ENCODE results near the gene SSBP4. TPM values are rescaled to one million over a fixed set of nuclear protein-coding genes. Genes with fewer than 3 reads are reported as not detected.

SSBP4 gene
- polyA plus RNA-seq (2011; rRNA removed) = 5.4 and 6.9 TPM in 2 replicates
- polyA plus RNA-seq (2012; cell fraction: cytosol; rRNA removed) = 28.5 and 47.8 TPM in 2 replicates
- 69.4 and 124 TPM in 2 replicates for polyA plus RNA-seq (2012; cell fraction: nucleus; rRNA removed)
- 37.8 to 43.2 TPM (median 41.5 TPM) in 3 replicates for polyA plus RNA-seq (2017; fragmentation: RNase III; extraction: RNeasy Plus Mini Kit Qiagen cat#74134 plus additional on column Dnase treatment)
- 5.0 and 10.7 TPM in 2 replicates for polyA minus RNA-seq (2011; rRNA and poly(A)+ RNA removed)

DNA sequence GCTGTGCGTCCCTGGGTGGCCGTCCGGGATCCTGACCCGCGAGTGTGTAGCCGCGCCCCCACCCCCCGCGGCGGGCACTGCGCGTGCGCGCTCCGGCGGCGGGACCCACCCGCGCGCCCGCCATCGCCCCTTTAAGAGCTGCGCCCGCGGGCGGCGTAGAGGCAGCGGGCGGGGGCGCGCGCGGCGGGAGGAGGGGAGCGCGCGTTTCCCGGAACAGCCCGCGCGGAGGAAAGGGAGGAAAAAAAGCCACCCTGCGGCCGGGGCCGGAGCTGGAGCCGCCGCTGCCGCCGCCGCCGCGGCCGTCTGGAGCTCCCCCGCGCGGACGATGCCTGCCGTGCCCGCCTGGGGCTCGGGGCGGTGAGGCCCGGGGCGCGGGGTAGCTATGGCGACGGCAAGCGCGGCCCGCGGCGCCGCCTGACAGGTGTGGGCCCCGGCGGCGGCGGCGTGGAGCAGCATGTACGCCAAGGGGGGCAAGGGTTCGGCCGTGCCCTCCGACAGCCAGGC is at the start of gene SSBP4:
Gene SSBP4, plus strand, starts transcription at position 204 of the 504 bp plus-strand sequence. Its CDS starts 251 bp downstream, at position 455.
- WGBS (ENCODE audit: missing lambda C conversion rate) = no CpG with 5 or more reads among the region's 80 CpGs
- Histone ChIP-seq H3K9me3 (no peaks in the 10 kb centered on the region), H3K4me2 (peak within 1 kb of the TSS; percentile 93), H3K27ac (peak within 1 kb of the TSS; percentile 96 to 100), H3K4me3 (peak within 1 kb of the TSS; percentile 77), H3K4me1 (peaks cover 52% of the 10 kb centered on the region)
- ChIA-PET CTCF (interaction anchor here (0.6 to 4.4 kb wide), 18 partner anchors 9 to 227 kb away, joined by 3 to 31 read pairs (median 4); partner anchors contain the start of genes LSM4 and MPV17L2), POLR2A (interaction anchor here (0.6 to 4.8 kb wide), 5 partner anchors 9 to 166 kb away, joined by 3 to 28 read pairs (median 5); partner anchors contain the start of genes GDF15 and JUND)
- ATAC-seq = peak in 1 of 2 experiments; percentile 25; a peak in 2 of 6 replicates
- TF ChIP-seq CHD4 (IDR thresholded peaks at IDR 0.05; ENCODE audit: borderline replicate concordance) (no peak), JUN (IDR thresholded peaks at IDR 0.05) (peak; percentile 33 to 73; a peak in 3 of 5 replicates), POLR2AphosphoS2 (conservative IDR thresholded peaks at IDR 0.05; ENCODE audit: low read length) (no peak), FOSL2 (IDR thresholded peaks at IDR 0.05) (no peak), FOSL2 (CRISPR knock-in tag; IDR thresholded peaks at IDR 0.05) (0 out of 2 replicates have a peak, but pooled peaks have one; percentile 2), ESRRA (IDR thresholded peaks at IDR 0.05; ENCODE audit: borderline replicate concordance, low read length) (no peak), BHLHE40 (IDR thresholded peaks at IDR 0.05; ENCODE audit: low read depth, low read length) (no peak), SMC3 (IDR thresholded peaks at IDR 0.05) (0 out of 3 replicates have a peak, but pooled peaks have one; percentile 27)
- TF ChIP-seq, protein P1, sequence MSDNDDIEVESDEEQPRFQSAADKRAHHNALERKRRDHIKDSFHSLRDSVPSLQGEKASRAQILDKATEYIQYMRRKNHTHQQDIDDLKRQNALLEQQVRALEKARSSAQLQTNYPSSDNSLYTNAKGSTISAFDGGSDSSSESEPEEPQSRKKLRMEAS (IDR thresholded peaks at IDR 0.05) = peak; percentile 69
- TF ChIP-seq, protein P2, sequence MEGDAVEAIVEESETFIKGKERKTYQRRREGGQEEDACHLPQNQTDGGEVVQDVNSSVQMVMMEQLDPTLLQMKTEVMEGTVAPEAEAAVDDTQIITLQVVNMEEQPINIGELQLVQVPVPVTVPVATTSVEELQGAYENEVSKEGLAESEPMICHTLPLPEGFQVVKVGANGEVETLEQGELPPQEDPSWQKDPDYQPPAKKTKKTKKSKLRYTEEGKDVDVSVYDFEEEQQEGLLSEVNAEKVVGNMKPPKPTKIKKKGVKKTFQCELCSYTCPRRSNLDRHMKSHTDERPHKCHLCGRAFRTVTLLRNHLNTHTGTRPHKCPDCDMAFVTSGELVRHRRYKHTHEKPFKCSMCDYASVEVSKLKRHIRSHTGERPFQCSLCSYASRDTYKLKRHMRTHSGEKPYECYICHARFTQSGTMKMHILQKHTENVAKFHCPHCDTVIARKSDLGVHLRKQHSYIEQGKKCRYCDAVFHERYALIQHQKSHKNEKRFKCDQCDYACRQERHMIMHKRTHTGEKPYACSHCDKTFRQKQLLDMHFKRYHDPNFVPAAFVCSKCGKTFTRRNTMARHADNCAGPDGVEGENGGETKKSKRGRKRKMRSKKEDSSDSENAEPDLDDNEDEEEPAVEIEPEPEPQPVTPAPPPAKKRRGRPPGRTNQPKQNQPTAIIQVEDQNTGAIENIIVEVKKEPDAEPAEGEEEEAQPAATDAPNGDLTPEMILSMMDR (IDR thresholded peaks at IDR 0.05) = peak; percentile 32; the same call in 2 of the 3 replicates
- TF ChIP-seq, protein P3, sequence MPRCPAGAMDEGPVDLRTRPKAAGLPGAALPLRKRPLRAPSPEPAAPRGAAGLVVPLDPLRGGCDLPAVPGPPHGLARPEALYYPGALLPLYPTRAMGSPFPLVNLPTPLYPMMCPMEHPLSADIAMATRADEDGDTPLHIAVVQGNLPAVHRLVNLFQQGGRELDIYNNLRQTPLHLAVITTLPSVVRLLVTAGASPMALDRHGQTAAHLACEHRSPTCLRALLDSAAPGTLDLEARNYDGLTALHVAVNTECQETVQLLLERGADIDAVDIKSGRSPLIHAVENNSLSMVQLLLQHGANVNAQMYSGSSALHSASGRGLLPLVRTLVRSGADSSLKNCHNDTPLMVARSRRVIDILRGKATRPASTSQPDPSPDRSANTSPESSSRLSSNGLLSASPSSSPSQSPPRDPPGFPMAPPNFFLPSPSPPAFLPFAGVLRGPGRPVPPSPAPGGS (IDR thresholded peaks at IDR 0.05) = 0 out of 3 replicates have a peak, but pooled peaks have one; percentile 37
- TF ChIP-seq, protein P4, sequence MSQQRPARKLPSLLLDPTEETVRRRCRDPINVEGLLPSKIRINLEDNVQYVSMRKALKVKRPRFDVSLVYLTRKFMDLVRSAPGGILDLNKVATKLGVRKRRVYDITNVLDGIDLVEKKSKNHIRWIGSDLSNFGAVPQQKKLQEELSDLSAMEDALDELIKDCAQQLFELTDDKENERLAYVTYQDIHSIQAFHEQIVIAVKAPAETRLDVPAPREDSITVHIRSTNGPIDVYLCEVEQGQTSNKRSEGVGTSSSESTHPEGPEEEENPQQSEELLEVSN (IDR thresholded peaks at IDR 0.05; ENCODE audit: borderline replicate concordance, low read depth) = peak; percentile 68
- FAIRE-seq = no peak
- peak in 1 of 2 experiments; percentile 79 for DNase-seq (ENCODE audit: low read depth in 1 of 2, low spot score in 1 of 2)

DNA sequence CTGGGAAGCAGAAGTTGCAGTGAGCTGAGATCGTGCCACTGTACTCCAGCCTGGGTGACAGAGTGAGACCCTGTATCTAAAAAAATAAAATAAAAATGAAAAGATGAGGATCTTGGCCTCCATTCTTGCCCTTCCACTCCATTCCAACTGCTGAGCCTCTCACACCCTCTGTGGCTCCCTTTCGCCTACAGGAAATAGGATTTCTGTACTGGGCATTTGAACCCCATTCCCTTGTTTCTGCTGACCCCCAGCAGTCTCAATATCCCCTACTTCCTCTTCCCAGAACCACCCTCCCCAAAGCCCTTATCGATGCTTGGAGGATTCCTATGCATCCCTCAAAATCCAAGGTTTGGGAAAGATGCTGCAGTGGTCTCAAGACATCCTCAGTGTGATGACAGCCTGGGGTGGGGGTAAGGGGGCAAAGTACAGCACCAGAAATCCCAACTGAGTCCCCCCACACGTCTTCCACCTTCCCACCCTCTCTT is 45.7 kb upstream of the SSBP4 start:
- Histone ChIP-seq H3K9me3 (no peaks in the 10 kb centered on the region), H3K4me3 (no peak overlapping the region), H3K27ac (peak overlapping the region; percentile 99 to 100), H3K4me1 (peaks cover 62% of the 10 kb centered on the region), H3K4me2 (peak overlapping the region; percentile 65)
- FAIRE-seq = no peak
- no peak for ATAC-seq
- 65% methylated on average over 4 of the region's 4 CpGs for WGBS (ENCODE audit: missing lambda C conversion rate)
- ChIA-PET CTCF (interaction anchor here (2.1 kb wide), 1 partner anchor 15 kb away, joined by 7 read pairs; no protein-coding TSS in a partner anchor), POLR2A (interaction anchor here (1.2 to 1.8 kb wide), 2 partner anchors 9 to 13 kb away, joined by 3 to 16 read pairs; partner anchors contain the start of gene GDF15)
- DNase-seq (ENCODE audit: low read depth in 1 of 2, low spot score in 1 of 2) = no peak
- TF ChIP-seq SREBF2 (IDR thresholded peaks at IDR 0.05) = no peak
- TF ChIP-seq, protein P4 (IDR thresholded peaks at IDR 0.05; ENCODE audit: borderline replicate concordance, low read depth) = no peak
- no peak for TF ChIP-seq RNF2 (IDR thresholded peaks at IDR 0.05; ENCODE audit: borderline replicate concordance, low read depth)
- TF ChIP-seq BHLHE40 (IDR thresholded peaks at IDR 0.05; ENCODE audit: low read depth, low read length) = no peak
- TF ChIP-seq ZFP36 (IDR thresholded peaks at IDR 0.05; ENCODE audit: borderline replicate concordance, partially characterized antibody) = peak; percentile 26
